ENCODE data around the gene RUFY4. TPM values are rescaled to one million over a fixed set of nuclear protein-coding genes. Genes with fewer than 3 reads are reported as not detected.

RUFY4 gene
- total and polyA plus RNA-seq, 2 experiments from 2014 or later = 0.27 TPM; not detected in 1

DNA sequence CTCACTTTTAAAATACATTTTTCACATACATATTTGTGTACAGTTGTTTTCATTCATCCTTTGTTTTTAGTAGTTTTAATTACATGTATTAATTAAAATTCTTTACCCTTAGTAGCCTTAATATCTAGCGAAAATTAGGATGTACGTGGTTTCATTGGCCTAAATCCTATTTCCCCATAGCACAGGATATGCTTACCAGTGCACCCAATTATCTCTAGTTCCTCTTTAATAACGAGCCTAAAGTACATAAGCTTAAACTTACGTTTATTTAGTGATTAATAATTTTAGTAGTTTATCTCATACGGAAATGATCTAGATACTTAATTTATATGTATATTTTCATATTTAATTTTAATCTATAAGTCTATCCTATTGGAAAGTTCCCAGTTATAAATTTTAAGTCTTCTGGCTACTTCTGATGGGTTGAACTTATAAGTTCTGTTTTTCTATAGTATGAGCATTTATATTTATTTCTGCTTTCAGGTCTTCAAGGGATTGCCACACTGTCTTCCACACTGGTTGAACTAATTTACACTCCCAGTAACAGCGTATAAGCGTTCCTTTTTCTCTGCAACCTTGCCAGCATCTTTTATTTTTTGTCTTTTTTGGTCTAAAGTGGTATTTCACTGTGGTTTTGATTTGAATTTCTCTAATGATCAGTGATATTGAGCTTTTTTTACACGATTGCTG is 21.4 kb upstream of the RUFY4 start (continued):
- TF ChIP-seq, protein P1, sequence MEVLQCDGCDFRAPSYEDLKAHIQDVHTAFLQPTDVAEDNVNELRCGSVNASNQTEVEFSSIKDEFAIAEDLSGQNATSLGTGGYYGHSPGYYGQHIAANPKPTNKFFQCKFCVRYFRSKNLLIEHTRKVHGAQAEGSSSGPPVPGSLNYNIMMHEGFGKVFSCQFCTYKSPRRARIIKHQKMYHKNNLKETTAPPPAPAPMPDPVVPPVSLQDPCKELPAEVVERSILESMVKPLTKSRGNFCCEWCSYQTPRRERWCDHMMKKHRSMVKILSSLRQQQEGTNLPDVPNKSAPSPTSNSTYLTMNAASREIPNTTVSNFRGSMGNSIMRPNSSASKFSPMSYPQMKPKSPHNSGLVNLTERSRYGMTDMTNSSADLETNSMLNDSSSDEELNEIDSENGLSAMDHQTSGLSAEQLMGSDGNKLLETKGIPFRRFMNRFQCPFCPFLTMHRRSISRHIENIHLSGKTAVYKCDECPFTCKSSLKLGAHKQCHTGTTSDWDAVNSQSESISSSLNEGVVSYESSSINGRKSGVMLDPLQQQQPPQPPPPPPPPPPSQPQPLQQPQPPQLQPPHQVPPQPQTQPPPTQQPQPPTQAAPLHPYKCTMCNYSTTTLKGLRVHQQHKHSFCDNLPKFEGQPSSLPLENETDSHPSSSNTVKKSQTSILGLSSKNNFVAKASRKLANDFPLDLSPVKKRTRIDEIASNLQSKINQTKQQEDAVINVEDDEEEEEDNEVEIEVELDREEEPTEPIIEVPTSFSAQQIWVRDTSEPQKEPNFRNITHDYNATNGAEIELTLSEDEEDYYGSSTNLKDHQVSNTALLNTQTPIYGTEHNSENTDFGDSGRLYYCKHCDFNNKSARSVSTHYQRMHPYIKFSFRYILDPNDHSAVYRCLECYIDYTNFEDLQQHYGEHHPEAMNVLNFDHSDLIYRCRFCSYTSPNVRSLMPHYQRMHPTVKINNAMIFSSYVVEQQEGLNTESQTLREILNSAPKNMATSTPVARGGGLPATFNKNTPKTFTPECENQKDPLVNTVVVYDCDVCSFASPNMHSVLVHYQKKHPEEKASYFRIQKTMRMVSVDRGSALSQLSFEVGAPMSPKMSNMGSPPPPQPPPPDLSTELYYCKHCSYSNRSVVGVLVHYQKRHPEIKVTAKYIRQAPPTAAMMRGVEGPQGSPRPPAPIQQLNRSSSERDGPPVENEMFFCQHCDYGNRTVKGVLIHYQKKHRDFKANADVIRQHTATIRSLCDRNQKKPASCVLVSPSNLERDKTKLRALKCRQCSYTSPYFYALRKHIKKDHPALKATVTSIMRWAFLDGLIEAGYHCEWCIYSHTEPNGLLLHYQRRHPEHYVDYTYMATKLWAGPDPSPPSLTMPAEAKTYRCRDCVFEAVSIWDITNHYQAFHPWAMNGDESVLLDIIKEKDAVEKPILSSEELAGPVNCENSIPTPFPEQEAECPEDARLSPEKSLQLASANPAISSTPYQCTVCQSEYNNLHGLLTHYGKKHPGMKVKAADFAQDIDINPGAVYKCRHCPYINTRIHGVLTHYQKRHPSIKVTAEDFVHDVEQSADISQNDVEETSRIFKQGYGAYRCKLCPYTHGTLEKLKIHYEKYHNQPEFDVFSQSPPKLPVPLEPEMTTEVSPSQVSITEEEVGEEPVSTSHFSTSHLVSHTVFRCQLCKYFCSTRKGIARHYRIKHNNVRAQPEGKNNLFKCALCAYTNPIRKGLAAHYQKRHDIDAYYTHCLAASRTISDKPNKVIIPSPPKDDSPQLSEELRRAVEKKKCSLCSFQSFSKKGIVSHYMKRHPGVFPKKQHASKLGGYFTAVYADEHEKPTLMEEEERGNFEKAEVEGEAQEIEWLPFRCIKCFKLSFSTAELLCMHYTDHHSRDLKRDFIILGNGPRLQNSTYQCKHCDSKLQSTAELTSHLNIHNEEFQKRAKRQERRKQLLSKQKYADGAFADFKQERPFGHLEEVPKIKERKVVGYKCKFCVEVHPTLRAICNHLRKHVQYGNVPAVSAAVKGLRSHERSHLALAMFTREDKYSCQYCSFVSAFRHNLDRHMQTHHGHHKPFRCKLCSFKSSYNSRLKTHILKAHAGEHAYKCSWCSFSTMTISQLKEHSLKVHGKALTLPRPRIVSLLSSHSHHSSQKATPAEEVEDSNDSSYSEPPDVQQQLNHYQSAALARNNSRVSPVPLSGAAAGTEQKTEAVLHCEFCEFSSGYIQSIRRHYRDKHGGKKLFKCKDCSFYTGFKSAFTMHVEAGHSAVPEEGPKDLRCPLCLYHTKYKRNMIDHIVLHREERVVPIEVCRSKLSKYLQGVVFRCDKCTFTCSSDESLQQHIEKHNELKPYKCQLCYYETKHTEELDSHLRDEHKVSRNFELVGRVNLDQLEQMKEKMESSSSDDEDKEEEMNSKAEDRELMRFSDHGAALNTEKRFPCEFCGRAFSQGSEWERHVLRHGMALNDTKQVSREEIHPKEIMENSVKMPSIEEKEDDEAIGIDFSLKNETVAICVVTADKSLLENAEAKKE (CRISPR knock-in tag; IDR thresholded peaks at IDR 0.05) = no peak
- TF ChIP-seq JUNB (IDR thresholded peaks at IDR 0.05; ENCODE audit: unreplicated experiment) = no peak

GRCh38 chr2:218051903-218052302 is 17.1 kb upstream of the RUFY4 start:
- H2AFZ ChIP-seq = peak overlapping the region; percentile 25; the same call in 1 of the 2 replicates
- H3F3A ChIP-seq (replicated peaks; ENCODE audit: low read depth) = no peaks in the 10 kb centered on the region
- no peaks in the 10 kb centered on the region for H3K36me3 ChIP-seq (ENCODE audit: insufficient read depth)
- no peak overlapping the region for H3K27ac ChIP-seq (ENCODE audit: low read depth)
- H3K79me2 ChIP-seq (replicated peaks; ENCODE audit: insufficient read depth) = no peaks in the 10 kb centered on the region
- no peaks in the 10 kb centered on the region for H3K27me3 ChIP-seq (ENCODE audit: insufficient read depth)
- no peaks in the 10 kb centered on the region for H4K20me1 ChIP-seq (replicated peaks; ENCODE audit: insufficient read depth)
- H3K4me2 ChIP-seq = no peak overlapping the region
- H3K4me3 ChIP-seq = no peak overlapping the region
- H3K4me1 ChIP-seq (ENCODE audit: insufficient read depth) = no peaks in the 10 kb centered on the region
- Mint-ChIP-seq H3K4me1 (peaks cover 2% of the 10 kb centered on the region; the same call in 2 of the 3 replicates), H3K36me3 (ENCODE audit: low read depth) (no peaks in the 10 kb centered on the region), H3K27ac (no peak overlapping the region), H3K9me3 (peaks cover 8% of the 10 kb centered on the region; the same call in 1 of the 3 replicates), H3K27me3 (ENCODE audit: insufficient read depth, low read depth, poor library complexity) (peaks cover 5% of the 10 kb centered on the region), H3K4me3 (no peak overlapping the region)
- ATAC-seq (no peak), DNase-seq (ENCODE audit: low spot score) (no peak)
- no peak for TF ChIP-seq EZH2 (IDR thresholded peaks at IDR 0.05; ENCODE audit: low read depth, unreplicated experiment)
- no peak for TF ChIP-seq STAT1 (IDR thresholded peaks at IDR 0.05; ENCODE audit: unreplicated experiment)
- TF ChIP-seq, protein P2, sequence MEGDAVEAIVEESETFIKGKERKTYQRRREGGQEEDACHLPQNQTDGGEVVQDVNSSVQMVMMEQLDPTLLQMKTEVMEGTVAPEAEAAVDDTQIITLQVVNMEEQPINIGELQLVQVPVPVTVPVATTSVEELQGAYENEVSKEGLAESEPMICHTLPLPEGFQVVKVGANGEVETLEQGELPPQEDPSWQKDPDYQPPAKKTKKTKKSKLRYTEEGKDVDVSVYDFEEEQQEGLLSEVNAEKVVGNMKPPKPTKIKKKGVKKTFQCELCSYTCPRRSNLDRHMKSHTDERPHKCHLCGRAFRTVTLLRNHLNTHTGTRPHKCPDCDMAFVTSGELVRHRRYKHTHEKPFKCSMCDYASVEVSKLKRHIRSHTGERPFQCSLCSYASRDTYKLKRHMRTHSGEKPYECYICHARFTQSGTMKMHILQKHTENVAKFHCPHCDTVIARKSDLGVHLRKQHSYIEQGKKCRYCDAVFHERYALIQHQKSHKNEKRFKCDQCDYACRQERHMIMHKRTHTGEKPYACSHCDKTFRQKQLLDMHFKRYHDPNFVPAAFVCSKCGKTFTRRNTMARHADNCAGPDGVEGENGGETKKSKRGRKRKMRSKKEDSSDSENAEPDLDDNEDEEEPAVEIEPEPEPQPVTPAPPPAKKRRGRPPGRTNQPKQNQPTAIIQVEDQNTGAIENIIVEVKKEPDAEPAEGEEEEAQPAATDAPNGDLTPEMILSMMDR (conservative IDR thresholded peaks at IDR 0.05; ENCODE audit: low read depth in 2 of 2) = no peak
- no peaks in the 10 kb centered on the region for H3K9me2 ChIP-seq (ENCODE audit: insufficient read depth)

Data from GM23338 (cell line).